ENCODE data around the gene LCE1B. TPM values are rescaled to one million over a fixed set of nuclear protein-coding genes. Genes with fewer than 3 reads are reported as not detected.

LCE1B gene
- polyA plus RNA-seq, 2 donors = not detected

DNA sequence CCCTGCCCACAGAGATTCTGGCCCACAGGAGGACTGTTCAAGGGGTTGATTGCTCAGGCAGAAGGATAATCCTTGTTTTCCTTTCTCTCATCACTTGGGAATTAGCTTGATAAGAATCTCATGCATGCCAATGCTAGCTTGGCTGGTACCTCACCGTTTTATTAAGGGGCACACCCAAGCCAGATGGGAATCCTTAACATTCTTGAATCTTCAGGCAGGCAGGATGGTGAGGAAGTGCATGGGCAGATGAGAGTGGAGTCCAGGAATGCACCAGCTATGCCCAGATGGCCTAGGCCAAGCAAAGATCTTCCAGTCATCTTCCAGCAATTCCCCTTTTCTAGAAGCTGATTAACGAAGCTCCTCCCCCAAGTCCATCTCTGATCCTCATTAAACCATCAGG, 43.9 kb downstream of the LCE1B start:
- H3K27ac ChIP-seq (ENCODE audit: low read depth in 2 of 2, low read length in 1 of 2) = no peak overlapping the region
- no peaks in the 10 kb centered on the region for H3K4me1 ChIP-seq (ENCODE audit: control insufficient read depth in 2 of 2, insufficient read depth in 2 of 2, low read length in 1 of 2)
- no peak overlapping the region for H3K4me3 ChIP-seq (ENCODE audit: low read depth in 1 of 2, low read length in 2 of 2)
- H3K9me3 ChIP-seq (ENCODE audit: control insufficient read depth in 2 of 2, insufficient read depth in 1 of 2, low read depth in 1 of 2, low read length in 1 of 2) = no peaks in the 10 kb centered on the region
- H3K27me3 ChIP-seq (ENCODE audit: control insufficient read depth in 1 of 2, insufficient read depth in 2 of 2, low read length in 2 of 2) = no peaks in the 10 kb centered on the region
- no peaks in the 10 kb centered on the region for H3K36me3 ChIP-seq (ENCODE audit: control insufficient read depth in 2 of 2, insufficient read depth in 2 of 2, low read length in 1 of 2)
- WGBS, 2 donors = 42 to 54% methylated on average over 2 of the region's 2 CpGs

DNA sequence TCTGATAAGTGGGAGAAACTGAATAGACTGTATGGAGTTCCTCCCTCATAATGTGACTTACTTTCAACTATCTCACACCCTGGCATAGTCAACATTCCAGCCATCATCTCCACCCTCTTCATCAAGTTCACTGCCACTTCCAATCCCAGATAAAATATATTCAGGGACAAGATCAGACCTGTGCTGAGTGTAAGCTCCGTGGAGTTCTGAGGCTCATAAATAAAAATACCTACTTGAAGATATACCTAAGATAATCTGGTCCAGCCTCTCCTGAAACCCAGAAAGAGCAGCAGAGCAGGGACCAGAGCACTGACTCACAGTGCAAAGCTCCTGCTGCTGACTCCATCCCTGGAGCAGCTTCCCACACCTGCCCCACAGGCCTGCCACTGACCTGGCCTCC, 46.3 kb downstream of the LCE1B start:
- H3K27me3 ChIP-seq (ENCODE audit: control insufficient read depth in 1 of 2, insufficient read depth in 2 of 2, low read length in 2 of 2) = no peaks in the 10 kb centered on the region
- no peak overlapping the region for H3K4me3 ChIP-seq (ENCODE audit: low read depth in 1 of 2, low read length in 2 of 2)
- no peak overlapping the region for H3K27ac ChIP-seq (ENCODE audit: low read depth in 2 of 2, low read length in 1 of 2)
- H3K4me1 ChIP-seq (ENCODE audit: control insufficient read depth in 2 of 2, insufficient read depth in 2 of 2, low read length in 1 of 2) = peaks cover 0 to 1% of the 10 kb centered on the region in 2 donors
- H3K36me3 ChIP-seq (ENCODE audit: control insufficient read depth in 2 of 2, insufficient read depth in 2 of 2, low read length in 1 of 2) = no peaks in the 10 kb centered on the region
- 49 to 50% methylated on average over 1 of the region's 1 CpG for WGBS, 2 donors
- no peaks in the 10 kb centered on the region for H3K9me3 ChIP-seq (ENCODE audit: control insufficient read depth in 2 of 2, insufficient read depth in 1 of 2, low read depth in 1 of 2, low read length in 1 of 2)

- no peaks in the 10 kb centered on the region for H3K36me3 ChIP-seq (ENCODE audit: control insufficient read depth in 2 of 2, insufficient read depth in 2 of 2, low read length in 1 of 2)
- 88 to 93% methylated on average over 3 of the region's 3 CpGs for WGBS, 2 donors
Measured at GRCh38 chr1:152859696-152860095, 47.9 kb downstream of the LCE1B start, which contains the start of gene LCE7A. Gene LCE7A (plus strand): TSS chr1:152859996. CDS start chr1:152860698, 702 bp downstream.

DNA sequence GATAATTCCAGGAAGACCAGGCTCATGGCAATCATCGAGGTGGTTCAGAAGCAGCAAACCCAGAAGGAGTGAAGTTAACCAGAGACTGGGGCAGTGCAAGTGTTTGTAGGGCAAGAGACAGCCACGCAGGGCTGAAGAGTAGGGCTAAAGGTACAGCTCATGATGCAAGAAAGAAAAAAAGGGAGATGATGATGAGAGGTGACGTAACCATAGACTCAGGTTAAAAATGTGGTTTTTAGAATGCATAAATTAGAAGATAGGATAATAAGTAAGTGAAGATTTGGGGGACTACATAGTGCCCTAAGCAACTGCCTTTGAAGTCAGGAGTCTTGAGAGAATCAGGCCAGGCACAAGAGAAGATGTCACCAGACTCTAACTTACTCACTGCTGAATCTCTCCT, 48.4 kb downstream of the LCE1B start:
- Histone ChIP-seq H3K27me3 (ENCODE audit: control insufficient read depth in 1 of 2, insufficient read depth in 2 of 2, low read length in 2 of 2) (no peaks in the 10 kb centered on the region), H3K36me3 (ENCODE audit: control insufficient read depth in 2 of 2, insufficient read depth in 2 of 2, low read length in 1 of 2) (no peaks in the 10 kb centered on the region), H3K27ac (ENCODE audit: low read depth in 2 of 2, low read length in 1 of 2) (no peak overlapping the region), H3K4me3 (ENCODE audit: low read depth in 1 of 2, low read length in 2 of 2) (no peak overlapping the region), H3K9me3 (ENCODE audit: control insufficient read depth in 2 of 2, insufficient read depth in 1 of 2, low read depth in 1 of 2, low read length in 1 of 2) (no peaks in the 10 kb centered on the region), H3K4me1 (ENCODE audit: control insufficient read depth in 2 of 2, insufficient read depth in 2 of 2, low read length in 1 of 2) (peaks cover 0 to 1% of the 10 kb centered on the region in 2 donors)
- 84 to 86% methylated on average over 3 of the region's 3 CpGs for WGBS, 2 donors

More at GRCh38 chr1:152859696-152860095, 47.9 kb downstream of the LCE1B start, which contains the start of gene LCE7A:
- Histone ChIP-seq H3K27ac (ENCODE audit: low read depth in 2 of 2, low read length in 1 of 2) (no peak within 1 kb of the TSS), H3K4me1 (ENCODE audit: control insufficient read depth in 2 of 2, insufficient read depth in 2 of 2, low read length in 1 of 2) (peaks cover 0 to 1% of the 10 kb centered on the region in 2 donors), H3K27me3 (ENCODE audit: control insufficient read depth in 1 of 2, insufficient read depth in 2 of 2, low read length in 2 of 2) (no peaks in the 10 kb centered on the region), H3K4me3 (ENCODE audit: low read depth in 1 of 2, low read length in 2 of 2) (no peak within 1 kb of the TSS), H3K9me3 (ENCODE audit: control insufficient read depth in 2 of 2, insufficient read depth in 1 of 2, low read depth in 1 of 2, low read length in 1 of 2) (no peaks in the 10 kb centered on the region)

DNA sequence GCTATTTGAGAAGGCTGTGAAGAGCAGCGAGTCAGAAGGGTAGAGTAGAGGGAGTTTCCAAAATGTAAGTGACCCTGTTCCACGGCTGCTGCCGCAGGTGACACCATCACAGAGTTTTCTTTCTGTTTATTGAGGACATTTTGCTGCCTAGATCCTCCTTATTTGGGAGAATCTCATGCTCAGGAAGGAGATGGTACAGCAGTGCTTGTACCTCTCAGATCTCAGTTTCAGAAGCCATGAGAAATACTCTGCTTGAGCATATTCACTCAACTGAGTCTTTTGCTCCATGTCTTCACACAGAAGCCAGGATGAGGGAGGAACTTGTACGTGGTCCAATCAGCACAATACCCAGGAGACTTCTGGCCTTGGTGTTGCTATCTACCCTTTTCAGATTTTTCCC, 49.6 kb downstream of the LCE1B start:
- Histone ChIP-seq H3K4me3 (ENCODE audit: low read depth in 1 of 2, low read length in 2 of 2) (no peak overlapping the region), H3K4me1 (ENCODE audit: control insufficient read depth in 2 of 2, insufficient read depth in 2 of 2, low read length in 1 of 2) (peaks cover 0 to 1% of the 10 kb centered on the region in 2 donors), H3K9me3 (ENCODE audit: control insufficient read depth in 2 of 2, insufficient read depth in 1 of 2, low read depth in 1 of 2, low read length in 1 of 2) (no peaks in the 10 kb centered on the region), H3K27ac (ENCODE audit: low read depth in 2 of 2, low read length in 1 of 2) (no peak overlapping the region), H3K27me3 (ENCODE audit: control insufficient read depth in 1 of 2, insufficient read depth in 2 of 2, low read length in 2 of 2) (no peaks in the 10 kb centered on the region), H3K36me3 (ENCODE audit: control insufficient read depth in 2 of 2, insufficient read depth in 2 of 2, low read length in 1 of 2) (no peaks in the 10 kb centered on the region)
- WGBS, 2 donors = 74 to 88% methylated on average over 4 of the region's 4 CpGs

Other genes with a start within 250 kb of the LCE1B start
- 100 to 1,000 TPM in 1 of 2 donors, 1 to 10 TPM in 1; 5.0 to 110 TPM for gene LCE3E, start 245.2 kb upstream of the LCE1B start, polyA plus RNA-seq
- 100 to 1,000 TPM in 1 of 2 donors, 1 to 10 TPM in 1; 3.6 to 546 TPM for gene LCE3D, start 231.5 kb upstream of the LCE1B start, polyA plus RNA-seq
- not detected for gene LCE3C, start 211.7 kb upstream of the LCE1B start, polyA plus RNA-seq
- not detected for gene LCE3B, start 198.2 kb upstream of the LCE1B start, polyA plus RNA-seq
- not detected for gene LCE3A, start 188.9 kb upstream of the LCE1B start, polyA plus RNA-seq
- not detected for gene LCE2D, start 148.6 kb upstream of the LCE1B start, polyA plus RNA-seq
- not detected for gene LCE2C, start 136.7 kb upstream of the LCE1B start, polyA plus RNA-seq
- not detected for gene LCE2B, start 125.8 kb upstream of the LCE1B start, polyA plus RNA-seq
- gene LCE2A, start 113.6 kb upstream of the LCE1B start, polyA plus RNA-seq = not detected
- gene LCE4A, start 103.8 kb upstream of the LCE1B start, polyA plus RNA-seq = not detected
- gene KPRP, start 53.9 kb upstream of the LCE1B start, polyA plus RNA-seq = 10 to 100 TPM in 1 of 2 donors, under 1 TPM in 1; 0.44 to 23.9 TPM
- gene LCE1F, start 36.8 kb upstream of the LCE1B start, polyA plus RNA-seq = not detected
- gene LCE1E, start 25.7 kb upstream of the LCE1B start, polyA plus RNA-seq = under 1 TPM in 1 of 2 donors, not detected in 1; 0.04 TPM
- not detected for gene LCE1D, start 15.2 kb upstream of the LCE1B start, polyA plus RNA-seq
- under 1 TPM in 1 of 2 donors, not detected in 1; 0.32 TPM for gene LCE1C, start 5.3 kb upstream of the LCE1B start, polyA plus RNA-seq
- not detected for gene LCE1A, start 15.5 kb downstream of the LCE1B start, polyA plus RNA-seq
- not detected for gene LCE6A, start 30.9 kb downstream of the LCE1B start, polyA plus RNA-seq
- gene LCE7A, start 48.0 kb downstream of the LCE1B start, polyA plus RNA-seq = not detected
- gene SMCP, start 66.4 kb downstream of the LCE1B start, polyA plus RNA-seq = not detected
- 100 to 1,000 TPM; 161 to 344 TPM for gene IVL, start 96.6 kb downstream of the LCE1B start, polyA plus RNA-seq
- 1 to 10 TPM; 1.1 to 4.2 TPM for gene SPRR5, start 135.2 kb downstream of the LCE1B start, polyA plus RNA-seq
- under 1 TPM in 1 of 2 donors, not detected in 1; 0.48 TPM for gene SPRR4, start 158.7 kb downstream of the LCE1B start, polyA plus RNA-seq
- 1,000 to 10,000 TPM; 3,249 to 3,812 TPM for gene SPRR1A, start 172.1 kb downstream of the LCE1B start, polyA plus RNA-seq
- gene SPRR3, start 189.8 kb downstream of the LCE1B start, polyA plus RNA-seq = over 10,000 TPM; 18,496 to 19,645 TPM
- gene SPRR1B, start 219.2 kb downstream of the LCE1B start, polyA plus RNA-seq = 1,000 to 10,000 TPM; 2,433 to 2,781 TPM
- 1,000 to 10,000 TPM; 1,582 to 3,252 TPM for gene SPRR2D, start 229.1 kb downstream of the LCE1B start, polyA plus RNA-seq
- 1,000 to 10,000 TPM; 3,933 to 4,263 TPM for gene SPRR2A, start 245.5 kb downstream of the LCE1B start, polyA plus RNA-seq